Jurkat, Clone E6-1 (cell line): ENCODE results near the gene GALNT1.

Experiments
- DNase-seq: peaks from one replicate; pipeline ENCODE4 v3.0.0-alpha.2; 2011; ENCODE audit warnings: low read depth, low spot score
- H3K4me3 ChIP-seq: 2 replicates; pipeline ENCODE4 v1.5.1; 2011; ENCODE audit warnings: mild to moderate bottlenecking, low read length, control low read depth, moderate library complexity

Gene GALNT1

GRCh38 chr18:35733408-35733807 lies 151.9 kb downstream of the GALNT1 start:
- no peak overlapping the region for H3K4me3 ChIP-seq
- DNase-seq = no peak

- no peak for DNase-seq
Observed at GRCh38 chr18:35736696-35737095, 155.2 kb downstream of the GALNT1 start.

GRCh38 chr18:35739778-35740177 lies 158.2 kb downstream of the GALNT1 start:
- H3K4me3 ChIP-seq = no peak overlapping the region
- no peak for DNase-seq

More at GRCh38 chr18:35736696-35737095, 155.2 kb downstream of the GALNT1 start:
- H3K4me3 ChIP-seq = no peak overlapping the region

GRCh38 chr18:35740656-35741055 lies 159.1 kb downstream of the GALNT1 start:
- DNase-seq = no peak
- H3K4me3 ChIP-seq = no peak overlapping the region

- no peak overlapping the region for H3K4me3 ChIP-seq
Observed at GRCh38 chr18:35743916-35744315, 162.4 kb downstream of the GALNT1 start.

GRCh38 chr18:35745814-35746213 lies 164.3 kb downstream of the GALNT1 start:
- H3K4me3 ChIP-seq = no peak overlapping the region
- DNase-seq = no peak

More at GRCh38 chr18:35743916-35744315, 162.4 kb downstream of the GALNT1 start:
- no peak for DNase-seq

GRCh38 chr18:35746826-35747339 lies 165.3 kb downstream of the GALNT1 start:
- no peak overlapping the region for H3K4me3 ChIP-seq
- no peak for DNase-seq

GRCh38 chr18:35747894-35748472 lies 166.4 kb downstream of the GALNT1 start:
- H3K4me3 ChIP-seq = no peak overlapping the region
- peak; percentile 5 for DNase-seq

- H3K4me3 ChIP-seq = no peak overlapping the region
- DNase-seq = no peak
Observed at GRCh38 chr18:35749701-35750100, 168.2 kb downstream of the GALNT1 start.

GRCh38 chr18:35750929-35751328 lies 169.4 kb downstream of the GALNT1 start:
- no peak for DNase-seq
- H3K4me3 ChIP-seq = no peak overlapping the region

GRCh38 chr18:35753306-35753910 lies 171.9 kb downstream of the GALNT1 start:
- no peak for DNase-seq

GRCh38 chr18:35754464-35754863 lies 172.9 kb downstream of the GALNT1 start:
- no peak for DNase-seq
- no peak overlapping the region for H3K4me3 ChIP-seq

More at GRCh38 chr18:35753306-35753910, 171.9 kb downstream of the GALNT1 start:
- H3K4me3 ChIP-seq = no peak overlapping the region

GRCh38 chr18:35755369-35755768 lies 173.8 kb downstream of the GALNT1 start:
- no peak overlapping the region for H3K4me3 ChIP-seq

GRCh38 chr18:35756506-35757117 lies 175.1 kb downstream of the GALNT1 start:
- DNase-seq = peak; percentile 46
- H3K4me3 ChIP-seq = no peak overlapping the region

More at GRCh38 chr18:35755369-35755768, 173.8 kb downstream of the GALNT1 start:
- no peak for DNase-seq
